ENCODE results near the gene PPIC. TPM values are rescaled to one million over a fixed set of nuclear protein-coding genes. Genes with fewer than 3 reads are reported as not detected.

The PPIC gene
- total and polyA plus RNA-seq, 2 donors (not counting 3 experiments of a cell fraction or from before 2014, with no cell fraction given) = 26.5 to 36.4 TPM

GRCh38 chr5:123001808-123002207 is 34.7 kb downstream of the PPIC start:
- no TSS peak for BruUV-seq (replicated peaks)
- no peaks in the 10 kb centered on the region for H3K79me2 ChIP-seq (ENCODE audit: control insufficient read depth, insufficient read depth, low read length)
- no peak overlapping the region for H3K4me2 ChIP-seq (ENCODE audit: insufficient read depth, low read length)
- H2AFZ ChIP-seq (ENCODE audit: low read depth, low read length) = no peak overlapping the region
- H4K20me1 ChIP-seq (replicated peaks; ENCODE audit: control insufficient read depth, extremely low read depth, insufficient read depth, low read length) = no peaks in the 10 kb centered on the region
- DNase-seq (ENCODE audit: low read depth, low spot score) = no peak
- H3K9me1 ChIP-seq (replicated peaks; ENCODE audit: control insufficient read depth, extremely low read depth, insufficient read depth, low read length) = no peaks in the 10 kb centered on the region
- H3K4me3 ChIP-seq (replicated peaks in 1 of 3; ENCODE audit: insufficient read depth in 1 of 3, low read depth in 1 of 3, low read length in 3 of 3) = no peak overlapping the region
- no peak for FAIRE-seq
- no peaks in the 10 kb centered on the region for H3K4me1 ChIP-seq (ENCODE audit: control insufficient read depth, extremely low read depth, insufficient read depth, low read length)
- dilution Hi-C loops (cut with MboI; ENCODE audit: extremely low pct_ligation_motif_present, low sequenced_read_pairs) (no loop called here), intact Hi-C loops (cut with micrococcal nuclease) (loop anchor here (5.0 kb wide), 1 partner anchor 300 kb away; no protein-coding TSS in a partner anchor)
- TF ChIP-seq POLR2A (IDR thresholded peaks at IDR 0.05; ENCODE audit: low read depth, low read length) (no peak), GATA2 (IDR thresholded peaks at IDR 0.05; ENCODE audit: insufficient read depth, insufficient read length, low read depth, low read length) (no peak), POLR2AphosphoS5 (IDR thresholded peaks at IDR 0.05; ENCODE audit: insufficient read depth, low read depth, low read length) (no peak), MAX (IDR thresholded peaks at IDR 0.05; ENCODE audit: insufficient read depth, insufficient read length) (no peak), EZH2 (IDR thresholded peaks at IDR 0.05; ENCODE audit: borderline replicate concordance, low read depth, low read length, severe bottlenecking) (no peak), FOS (IDR thresholded peaks at IDR 0.05; ENCODE audit: borderline replicate concordance, insufficient read depth, low read length) (no peak), JUN (IDR thresholded peaks at IDR 0.05; ENCODE audit: borderline replicate concordance, insufficient read depth, insufficient read length, low read depth) (no peak), MYC (IDR thresholded peaks at IDR 0.05; ENCODE audit: low read depth, low read length) (no peak), CTCF (IDR thresholded peaks at IDR 0.05; ENCODE audit: extremely low read depth in 1 of 2, insufficient read depth in 1 of 2, low read depth in 1 of 2, low read length in 2 of 2) (no peak)
- no peaks in the 10 kb centered on the region for H3K9me3 ChIP-seq (replicated peaks; ENCODE audit: control insufficient read depth, insufficient read depth, low read length)
- no peaks in the 10 kb centered on the region for H3K27me3 ChIP-seq (ENCODE audit: control insufficient read depth in 2 of 2, insufficient read depth in 2 of 2, low read length in 2 of 2)
- H3K27ac ChIP-seq (ENCODE audit: insufficient read depth, low read depth, low read length) = no peak overlapping the region
- no peak overlapping the region for H3K9ac ChIP-seq (replicated peaks; ENCODE audit: extremely low read depth, insufficient read depth, low read length)
- ChIA-PET POLR2A (no interaction called here), CTCF (no interaction called here)
- no peaks in the 10 kb centered on the region for H3K36me3 ChIP-seq (ENCODE audit: control insufficient read depth in 2 of 2, extremely low read depth in 1 of 2, insufficient read depth in 2 of 2, low read length in 2 of 2)

Data from endothelial cell of umbilical vein (primary cell).